Body of pancreas (tissue), 4 donors: ENCODE results near the gene ARGFX.
"Not testable (repeated sequence)": the region's sequence is repeated elsewhere in the genome, so short reads cannot be mapped to it uniquely, and the experiment has no call there.

Source experiments
- CTCF ChIP-seq, 7 experiments: fragments of 450-650 bp in 4 of 7; fragments of 200-600 bp in 3 of 7; sonication (generic) in 3 of 7; IDR thresholded peaks; one replicate each; pipeline ENCODE4 v1.5.1; 2016 to 2019; ENCODE audit warnings: antibody characterized with exemption in 7 of 7
- POLR2A ChIP-seq, 3 donors: fragments of 450-650 bp; IDR thresholded peaks; one replicate each; pipeline ENCODE4 v1.6.1; 2016; ENCODE audit warnings: antibody characterized with exemption in 3 of 3, mild to moderate bottlenecking in 2 of 3

GRCh38 chr3:121593806-121594205 lies 26.1 kb downstream of the ARGFX start:
- not testable (repeated sequence) for TF ChIP-seq CTCF, POLR2A (IDR thresholded peaks at IDR 0.05)
